HG03521 (cell line): ENCODE measurements around the gene KIF6.

ENCODE experiments used
- ATAC-seq: cut with Tn5 transposase; IDR thresholded peaks from one replicate; pipeline ENCODE4 v1.9.1; 2021; ENCODE audit warnings: mild to moderate bottlenecking, moderate library complexity; ENCODE audit not compliant: unreplicated experiment

The KIF6 gene

DNA sequence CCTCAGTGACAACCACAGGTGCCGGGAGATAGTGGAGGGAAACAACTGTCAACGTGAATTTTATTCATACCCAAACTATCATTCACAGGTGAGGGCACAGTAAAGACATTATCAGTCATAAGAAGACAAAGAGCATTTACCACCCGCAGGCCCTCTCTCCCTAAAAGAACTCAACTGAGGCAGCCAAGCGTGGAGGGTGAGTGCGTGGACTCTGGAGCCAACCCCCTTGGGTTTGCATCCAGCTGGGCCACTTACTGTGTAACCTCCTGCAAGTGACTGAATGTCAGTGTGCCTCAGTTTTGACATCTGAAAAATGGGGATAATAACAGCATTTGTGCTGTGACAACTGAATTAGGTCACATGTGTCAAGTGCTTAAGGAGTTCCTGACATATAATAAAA lies 332.1 kb downstream of the KIF6 start:
- no peak for ATAC-seq

DNA sequence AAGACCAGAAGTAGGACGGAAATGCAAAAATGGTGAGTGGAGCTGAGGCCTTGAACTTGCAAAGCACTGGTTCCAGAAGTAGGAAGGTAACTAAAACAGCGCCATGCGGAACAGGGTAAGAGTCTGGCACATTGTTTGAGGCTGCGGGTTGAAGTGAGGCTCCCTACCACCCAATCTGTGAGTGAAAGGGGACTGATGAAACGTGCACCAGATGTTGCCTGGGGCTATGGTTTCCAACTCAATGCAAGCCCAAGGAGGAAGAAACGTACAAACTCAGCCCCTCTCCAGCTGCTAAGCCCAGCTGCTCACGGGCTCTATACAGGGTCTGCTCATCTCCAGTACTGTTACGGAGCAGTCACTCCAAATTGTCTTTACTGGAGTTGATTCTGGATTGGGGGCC lies 334.0 kb downstream of the KIF6 start:
- no peak for ATAC-seq

DNA sequence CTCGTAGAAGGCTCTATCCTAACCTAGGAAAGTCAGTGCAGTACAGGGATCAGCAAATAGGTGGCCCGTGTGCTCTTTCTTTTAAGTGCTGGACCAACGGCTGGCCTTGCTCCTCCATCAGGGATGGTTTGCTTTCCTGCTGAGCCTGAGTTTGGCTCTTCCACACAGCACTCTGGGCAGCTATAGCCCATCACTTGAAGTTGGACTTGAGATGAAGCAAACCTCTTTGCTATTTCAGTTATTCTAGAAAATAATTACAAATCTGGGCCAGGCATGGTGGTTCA lies 335.8 kb downstream of the KIF6 start:
- no peak for ATAC-seq

DNA sequence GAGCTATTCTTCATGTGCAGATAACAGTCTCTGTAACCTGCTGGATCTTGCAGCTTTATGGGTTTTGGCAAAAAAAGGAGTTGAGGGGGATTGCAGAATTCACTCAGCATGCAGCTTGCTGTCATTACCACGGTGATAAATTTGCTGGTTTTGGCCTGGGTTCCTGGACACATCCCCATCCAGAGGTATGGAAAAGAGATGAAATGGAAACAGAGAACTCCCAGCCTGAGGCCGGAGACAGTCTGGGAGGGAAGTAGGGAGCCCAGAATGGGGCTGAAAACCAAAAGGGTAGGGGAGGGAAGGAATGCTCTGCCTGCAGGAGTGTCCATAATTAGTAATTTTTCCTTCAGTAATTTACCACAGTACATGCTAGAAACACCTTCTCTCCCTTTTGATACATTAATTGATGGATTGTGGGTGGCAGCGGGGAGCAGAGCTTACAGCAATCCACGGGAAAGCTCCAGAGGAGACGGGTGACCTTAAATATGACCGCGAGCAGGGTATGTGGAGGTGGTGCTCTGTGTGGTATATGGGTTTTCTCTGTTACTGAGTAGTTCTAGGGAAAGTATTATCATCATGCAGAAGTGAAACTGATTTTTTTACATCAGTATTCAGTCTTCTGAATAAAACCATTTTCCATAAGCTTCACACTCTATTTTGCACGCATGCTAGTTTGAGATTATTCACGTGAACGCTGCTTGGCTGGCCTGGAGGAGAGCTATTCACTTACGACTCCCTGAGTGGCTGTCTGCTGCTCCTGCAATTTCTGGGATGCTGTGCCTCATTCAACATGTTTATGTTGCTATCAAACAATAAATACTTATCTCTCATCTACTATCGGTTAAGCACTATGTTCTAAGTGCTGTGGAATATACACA lies 336.4 kb downstream of the KIF6 start:
- no peak for ATAC-seq

DNA sequence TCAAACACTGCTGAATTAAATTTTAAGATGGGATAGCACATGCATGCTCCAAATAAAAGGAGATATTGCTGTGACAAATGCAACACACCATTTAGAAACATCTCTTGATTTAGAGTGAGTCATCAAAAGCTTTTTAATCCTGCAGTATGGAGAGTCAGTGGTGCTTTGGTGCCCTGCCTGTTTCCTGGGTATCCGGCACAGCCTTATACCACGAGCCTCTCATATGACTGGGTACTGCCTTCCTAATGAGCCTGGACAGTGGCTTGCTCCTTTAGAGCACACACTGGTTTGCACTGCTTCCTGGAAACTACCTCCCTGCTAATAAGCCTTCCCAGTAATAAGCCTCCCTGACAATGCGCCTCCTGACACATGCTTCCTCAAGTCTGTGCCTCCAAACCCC lies 337.4 kb downstream of the KIF6 start:
- ATAC-seq = no peak

DNA sequence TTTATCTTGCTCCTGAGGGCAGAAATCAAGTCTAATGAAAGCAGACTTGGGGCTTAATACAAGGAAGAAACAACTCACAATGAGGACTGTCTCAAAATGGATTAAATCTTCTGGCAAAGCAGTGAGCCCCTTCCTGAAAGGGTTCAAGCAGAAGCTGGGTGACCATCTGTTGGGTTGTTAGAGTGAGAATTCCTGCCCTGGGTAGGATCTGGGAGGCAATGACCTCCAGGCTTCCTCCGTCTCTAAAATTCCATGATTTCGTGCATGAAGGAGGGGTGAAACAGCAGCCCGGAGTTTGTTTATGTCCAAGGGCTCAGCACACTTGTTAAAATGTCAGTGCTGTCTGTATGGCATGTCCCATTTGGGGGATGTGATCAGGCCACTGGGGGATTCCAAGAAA lies 338.7 kb downstream of the KIF6 start:
- ATAC-seq = no peak

DNA sequence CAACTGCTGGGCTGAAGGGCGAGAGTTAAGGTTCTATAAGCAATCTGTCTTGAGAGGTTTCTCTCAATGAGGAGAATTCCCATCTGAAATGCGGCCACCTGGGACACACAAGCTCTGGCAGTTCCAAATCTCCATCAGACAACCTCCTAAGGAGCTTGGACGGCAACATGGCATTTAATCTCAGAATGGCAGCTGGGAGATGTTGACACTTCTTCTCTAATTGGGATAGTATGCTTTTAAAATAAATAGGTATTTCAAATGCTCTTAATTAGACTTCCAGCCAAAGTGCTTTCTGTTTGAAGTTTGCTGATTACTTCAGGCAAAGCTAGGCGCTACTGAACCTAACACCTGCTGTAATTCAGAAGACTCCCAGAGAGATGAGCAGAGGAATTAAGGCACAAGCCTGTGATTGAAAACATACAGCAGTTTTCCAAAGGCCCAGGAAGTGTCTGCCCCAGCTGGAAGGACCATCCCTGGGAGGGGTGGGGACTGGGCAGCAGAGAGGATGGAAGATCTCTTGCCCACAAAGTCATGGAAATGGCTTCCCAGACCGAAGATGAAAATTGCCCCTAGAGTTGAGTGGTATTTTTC lies 343.6 kb downstream of the KIF6 start:
- no peak for ATAC-seq

DNA sequence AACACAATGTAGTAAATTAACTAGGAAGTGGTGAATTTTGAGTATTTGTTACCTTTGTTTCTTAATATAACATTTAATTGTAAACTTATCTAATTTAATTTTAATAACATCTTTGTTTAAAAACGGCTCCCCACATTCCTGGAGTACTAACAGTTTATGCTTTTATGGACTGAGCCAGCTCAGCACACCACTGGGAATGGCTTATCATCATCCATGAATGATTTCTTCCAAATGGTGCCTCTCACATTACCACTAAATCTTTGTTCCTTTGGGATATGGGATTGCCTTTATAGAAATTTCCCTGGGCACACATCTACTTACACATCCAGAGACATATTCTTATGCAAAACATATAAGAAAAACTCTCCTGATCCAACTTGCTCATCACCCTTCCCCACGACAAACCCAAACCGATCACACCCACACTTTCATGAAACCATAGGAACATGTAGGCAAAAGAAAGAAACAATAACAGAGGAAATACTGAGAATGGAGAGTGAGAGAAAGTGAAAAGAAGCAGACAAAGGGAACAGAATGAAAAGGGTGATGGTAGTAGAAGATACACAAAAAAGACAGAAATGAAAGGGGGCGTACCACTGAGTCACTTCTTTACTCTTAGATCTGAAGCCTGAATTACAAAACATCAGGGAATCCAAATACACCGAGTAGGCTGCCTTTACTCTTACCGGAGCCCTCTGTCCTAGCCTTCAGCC lies 344.2 kb downstream of the KIF6 start:
- no peak for ATAC-seq

DNA sequence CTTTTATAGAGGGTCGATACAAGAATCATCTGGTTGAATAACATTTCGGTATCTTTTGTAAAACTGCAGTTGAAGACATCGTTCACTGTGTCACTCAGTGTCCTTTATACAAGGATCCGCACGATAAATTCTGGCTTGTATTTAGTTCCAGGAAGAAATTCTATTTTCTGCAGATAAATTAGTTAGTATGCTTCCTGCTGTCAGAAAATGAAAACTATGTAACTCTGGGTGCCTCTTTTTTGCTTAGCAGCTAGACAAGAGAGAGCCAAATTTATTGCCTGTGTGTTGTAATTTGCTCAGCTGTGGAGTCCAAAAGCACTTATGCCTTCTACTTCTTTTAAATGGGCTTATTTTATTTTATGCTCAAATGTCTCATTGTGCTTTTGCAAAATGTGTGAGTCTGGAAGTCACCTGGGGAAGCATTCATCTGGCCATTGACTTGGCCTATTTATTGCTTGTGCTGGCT lies 346.2 kb downstream of the KIF6 start:
- ATAC-seq = no peak

DNA sequence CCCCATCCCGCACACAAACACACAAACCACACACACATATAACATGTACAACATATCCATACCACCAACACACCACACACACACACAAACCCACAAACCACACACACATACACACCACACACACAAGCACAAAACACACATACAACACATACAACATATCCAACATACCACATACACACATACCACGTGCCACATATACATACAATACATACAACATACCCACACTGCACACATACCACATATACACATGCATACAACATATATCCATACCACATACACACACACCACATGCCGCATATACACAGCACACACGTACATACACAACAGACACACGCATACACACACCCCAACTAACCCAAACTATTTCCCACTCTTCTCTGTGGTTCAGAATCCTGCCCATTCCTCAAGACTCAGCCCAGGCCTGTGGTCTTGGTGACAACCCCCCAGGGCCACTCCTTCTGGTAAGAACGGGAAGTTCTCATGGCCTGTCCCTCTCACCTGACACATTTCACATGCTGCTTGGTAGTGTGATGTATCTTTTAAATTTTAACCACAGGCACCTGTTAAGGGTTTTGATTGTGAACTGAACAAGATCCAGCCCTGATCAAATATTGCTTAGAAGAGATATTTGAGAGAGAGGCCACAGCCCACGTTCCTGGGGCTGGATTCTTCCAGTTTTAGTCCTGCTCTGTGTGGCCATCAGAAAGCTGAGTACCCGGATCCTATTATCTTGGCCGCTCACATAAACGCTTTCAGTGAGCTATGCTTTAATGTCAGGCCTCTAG lies 346.8 kb downstream of the KIF6 start:
- ATAC-seq = no peak

DNA sequence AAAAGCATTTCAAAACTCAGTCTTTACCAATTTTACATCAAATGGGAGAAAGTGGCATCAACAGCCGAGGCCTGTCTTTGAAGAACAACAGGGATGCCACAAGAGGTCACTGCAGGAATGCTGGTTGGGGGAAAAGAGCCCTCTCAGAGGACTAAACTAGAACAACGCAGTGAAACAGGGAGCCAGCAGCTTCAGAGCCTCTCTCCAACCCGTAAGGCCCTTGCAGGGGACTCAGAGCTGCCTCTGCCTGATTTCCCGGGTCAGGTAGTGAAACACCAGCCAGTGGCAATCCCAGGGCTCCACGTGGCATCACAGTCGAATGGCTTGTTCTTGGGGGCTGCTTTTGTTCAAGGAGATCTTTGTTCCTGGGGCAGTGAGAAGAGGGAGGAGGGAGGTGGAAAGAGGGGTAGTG lies 347.7 kb downstream of the KIF6 start:
- ATAC-seq = no peak

DNA sequence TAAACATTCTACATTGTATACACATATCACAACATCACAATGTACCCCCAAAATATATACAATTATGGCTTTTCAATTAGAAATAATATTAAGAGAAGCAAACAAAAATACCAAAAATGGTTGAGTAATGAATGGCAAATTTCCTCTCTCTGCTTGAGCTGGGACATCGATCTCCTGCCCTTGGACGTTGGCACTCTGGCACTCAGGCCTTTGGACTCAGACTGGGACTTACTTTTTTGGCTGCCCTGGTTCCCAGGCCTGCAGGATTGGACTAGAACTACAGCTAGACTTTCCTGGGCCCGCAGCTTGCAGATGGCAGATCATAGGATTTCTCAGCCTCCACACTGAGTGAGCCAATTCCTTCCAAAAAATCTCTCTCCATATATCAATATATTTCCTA lies 349.8 kb downstream of the KIF6 start:
- ATAC-seq = no peak

DNA sequence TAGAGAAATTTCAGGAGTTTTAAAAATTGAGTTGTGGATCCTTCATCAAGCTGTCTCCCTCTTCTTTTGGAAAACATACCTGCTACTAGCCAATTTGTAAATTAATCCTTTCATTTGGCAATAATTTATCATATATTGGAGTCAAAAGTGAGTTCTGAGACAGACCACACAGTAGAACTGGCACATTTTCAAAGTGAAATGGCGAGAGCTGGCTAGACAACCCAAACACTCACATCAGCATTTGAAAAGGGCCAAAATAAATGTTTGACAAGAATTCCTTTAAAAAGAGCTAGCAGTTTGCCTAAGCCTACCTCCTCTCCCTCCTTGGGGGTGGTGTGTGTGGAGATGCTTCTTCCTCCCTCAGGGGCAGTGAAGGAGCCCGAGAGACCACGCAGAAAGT lies 354.8 kb downstream of the KIF6 start:
- no peak for ATAC-seq

DNA sequence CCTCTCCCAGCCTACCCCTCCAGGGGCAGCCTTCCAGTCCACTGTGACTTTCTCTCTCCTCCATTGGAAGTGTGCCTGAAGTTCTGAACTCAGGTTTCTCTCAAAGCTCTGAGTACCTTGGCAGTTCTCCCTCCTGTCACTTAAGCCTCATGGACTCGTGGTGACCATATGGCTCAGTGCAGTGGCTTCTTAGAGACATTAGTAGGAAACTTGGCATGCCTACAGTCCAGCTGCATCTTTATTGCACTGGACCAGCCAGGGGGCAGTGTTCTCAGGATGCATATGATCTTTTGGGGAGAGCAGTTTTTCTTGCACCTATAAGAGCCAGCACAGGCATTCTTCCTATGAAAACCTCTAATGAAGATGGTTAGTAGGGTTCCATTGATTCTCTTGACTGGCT lies 355.2 kb downstream of the KIF6 start:
- ATAC-seq = no peak

DNA sequence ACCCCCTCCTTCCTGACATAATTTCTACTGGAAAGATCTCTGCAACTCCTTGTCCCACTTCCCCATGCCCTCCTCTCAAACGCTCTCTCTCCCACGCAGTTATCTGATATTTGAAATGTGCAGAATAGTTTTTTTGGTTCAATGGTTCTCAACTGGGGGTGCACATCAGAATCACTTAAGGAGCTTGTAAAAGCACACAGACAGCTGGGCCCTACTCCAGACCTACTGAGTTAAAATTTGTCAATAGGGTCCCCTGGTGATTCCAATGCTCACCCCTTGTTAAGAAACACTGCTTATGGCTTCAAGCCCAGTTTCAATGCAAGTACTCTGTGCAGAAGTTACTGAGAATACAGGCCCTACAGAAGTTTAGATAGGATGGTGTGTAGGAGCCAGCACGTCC lies 357.5 kb downstream of the KIF6 start:
- no peak for ATAC-seq

DNA sequence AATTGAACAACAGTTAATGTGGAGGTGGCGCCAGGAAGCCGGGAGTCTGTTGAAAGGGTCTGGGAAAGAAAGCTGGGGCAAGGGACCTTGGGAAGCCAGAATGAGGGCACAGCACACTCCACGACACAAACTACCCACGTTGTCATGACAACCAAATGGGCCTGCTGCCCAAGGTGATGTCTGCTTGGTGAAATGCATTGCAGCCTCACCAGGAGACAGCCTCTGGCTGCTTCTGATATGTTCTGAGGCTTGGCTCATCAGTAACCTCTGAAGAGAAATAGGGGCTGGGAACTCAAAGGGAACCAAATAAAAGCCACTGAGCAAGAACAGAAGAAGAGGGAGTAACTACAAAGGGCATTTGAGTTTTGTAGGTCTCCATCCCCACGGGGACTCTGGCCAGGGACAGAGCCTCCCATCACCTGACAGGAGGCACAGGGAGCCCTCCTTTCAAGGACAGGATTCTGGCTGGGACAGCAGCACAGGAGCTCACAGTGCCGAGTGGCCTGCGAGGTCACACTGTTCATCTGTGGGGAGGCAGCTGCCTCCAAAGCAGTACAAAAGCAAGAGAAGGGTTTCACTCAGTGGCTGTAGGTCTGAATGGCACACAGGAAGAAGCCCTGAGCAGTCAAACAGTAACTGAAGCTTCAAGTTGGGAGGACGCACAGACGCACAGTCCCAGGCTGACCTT lies 358.1 kb downstream of the KIF6 start:
- no peak for ATAC-seq

DNA sequence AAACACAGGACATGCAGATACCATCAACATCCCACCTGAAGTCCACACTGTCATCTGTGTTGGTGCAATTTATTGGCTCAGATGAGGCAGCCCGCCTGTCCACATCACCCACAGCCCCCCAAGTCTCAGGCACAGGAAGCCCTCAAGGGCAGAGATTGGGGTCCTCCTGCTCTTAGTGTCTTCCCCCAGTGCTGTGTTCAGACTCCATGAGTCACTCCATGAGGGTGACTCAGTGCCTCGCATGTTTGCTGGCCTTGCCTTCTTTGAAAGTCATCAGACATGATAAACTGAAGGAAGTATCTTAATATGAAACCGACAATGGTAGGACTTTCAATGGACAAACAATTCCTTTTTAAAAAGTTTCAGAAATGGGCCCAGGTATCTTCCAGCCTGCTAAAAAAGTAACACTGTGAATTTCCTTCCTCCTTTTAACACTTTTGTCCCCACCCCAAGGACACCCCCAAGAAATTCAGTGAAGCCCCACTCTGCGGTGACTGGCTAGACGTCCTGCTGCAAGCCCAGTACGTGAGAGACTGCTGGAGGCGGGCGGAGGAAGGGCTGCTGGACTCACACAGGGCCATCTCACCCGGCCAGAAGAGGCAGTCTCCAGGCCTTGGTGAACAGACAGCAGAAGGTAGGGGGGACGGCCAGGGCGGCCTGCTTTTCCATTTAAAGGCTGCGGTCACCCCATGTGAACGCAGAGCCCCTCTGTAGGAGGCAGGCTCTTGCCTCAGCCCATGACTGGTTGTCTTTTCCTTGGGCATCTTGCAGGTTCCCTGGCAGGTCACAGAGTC lies 359.7 kb downstream of the KIF6 start:
- no peak for ATAC-seq

DNA sequence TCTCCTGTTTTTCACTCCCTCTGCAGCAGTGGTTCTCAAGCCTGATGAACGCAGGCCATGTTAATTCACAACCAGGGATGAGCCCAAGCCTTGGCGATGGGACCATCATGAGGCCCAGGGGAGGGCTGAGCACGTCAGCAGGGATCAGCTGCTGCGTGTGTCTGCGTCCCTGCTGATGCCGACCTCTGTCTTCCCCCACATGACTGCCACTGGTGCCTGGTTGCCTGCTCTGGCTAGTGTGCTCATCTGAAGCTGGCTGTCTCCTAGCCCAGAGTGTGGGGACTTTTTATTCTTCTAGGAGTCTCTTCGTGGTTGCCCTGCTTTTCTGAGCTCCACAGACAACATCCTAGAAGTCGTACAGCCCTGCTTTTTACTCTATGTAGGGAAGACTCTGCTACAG lies 361.9 kb downstream of the KIF6 start:
- no peak for ATAC-seq

DNA sequence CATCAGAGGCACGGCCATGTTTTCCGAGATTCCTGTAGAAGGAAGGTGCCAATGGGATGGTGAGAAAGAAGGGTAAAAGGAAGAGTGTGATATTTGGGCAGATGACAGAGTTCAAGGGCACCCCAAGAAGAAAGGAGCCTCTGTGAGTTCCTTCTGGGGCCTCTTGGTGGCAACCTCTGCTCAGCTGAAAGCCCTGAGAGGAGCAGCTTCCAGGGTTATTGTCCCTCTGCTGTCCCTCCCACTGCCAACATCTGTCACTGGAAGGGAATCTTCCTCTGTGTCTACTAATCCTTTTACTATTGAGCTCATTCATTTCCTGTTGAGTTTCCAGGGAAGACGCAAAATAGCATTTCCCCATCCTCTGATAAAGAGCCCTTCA lies 362.7 kb downstream of the KIF6 start:
- no peak for ATAC-seq
